ENCODE results near the gene QSOX1.

- TF ChIP-seq POLR2A (IDR thresholded peaks at IDR 0.05): no peak
- TF ChIP-seq, protein P1, sequence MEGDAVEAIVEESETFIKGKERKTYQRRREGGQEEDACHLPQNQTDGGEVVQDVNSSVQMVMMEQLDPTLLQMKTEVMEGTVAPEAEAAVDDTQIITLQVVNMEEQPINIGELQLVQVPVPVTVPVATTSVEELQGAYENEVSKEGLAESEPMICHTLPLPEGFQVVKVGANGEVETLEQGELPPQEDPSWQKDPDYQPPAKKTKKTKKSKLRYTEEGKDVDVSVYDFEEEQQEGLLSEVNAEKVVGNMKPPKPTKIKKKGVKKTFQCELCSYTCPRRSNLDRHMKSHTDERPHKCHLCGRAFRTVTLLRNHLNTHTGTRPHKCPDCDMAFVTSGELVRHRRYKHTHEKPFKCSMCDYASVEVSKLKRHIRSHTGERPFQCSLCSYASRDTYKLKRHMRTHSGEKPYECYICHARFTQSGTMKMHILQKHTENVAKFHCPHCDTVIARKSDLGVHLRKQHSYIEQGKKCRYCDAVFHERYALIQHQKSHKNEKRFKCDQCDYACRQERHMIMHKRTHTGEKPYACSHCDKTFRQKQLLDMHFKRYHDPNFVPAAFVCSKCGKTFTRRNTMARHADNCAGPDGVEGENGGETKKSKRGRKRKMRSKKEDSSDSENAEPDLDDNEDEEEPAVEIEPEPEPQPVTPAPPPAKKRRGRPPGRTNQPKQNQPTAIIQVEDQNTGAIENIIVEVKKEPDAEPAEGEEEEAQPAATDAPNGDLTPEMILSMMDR (IDR thresholded peaks at IDR 0.05): no peak
Observed at GRCh38 chr1:180133193-180133592, 21.5 kb upstream of the QSOX1 start.

All from thyroid gland (tissue), 4 donors.